Testis (tissue), 2 donors: ENCODE results near the gene CRHR2.

Experiments used
- CTCF ChIP-seq, 3 experiments: fragments of 450-650 bp in 2 of 3; fragments of 200-600 bp in 1 of 3; sonication (generic) in 1 of 3; IDR thresholded peaks; one replicate each; pipeline ENCODE4 v1.5.1; 2016 to 2019; ENCODE audit warnings: antibody characterized with exemption in 3 of 3, mild to moderate bottlenecking in 2 of 3, moderate library complexity in 1 of 3
- POLR2A ChIP-seq: fragments of 450-650 bp; IDR thresholded peaks from one replicate; pipeline ENCODE4 v1.6.1; 2017; ENCODE audit warnings: antibody characterized with exemption, mild to moderate bottlenecking, moderate library complexity

- no peak for TF ChIP-seq CTCF (IDR thresholded peaks at IDR 0.05)
- TF ChIP-seq POLR2A: no peak
Measured at GRCh38 chr7:30705008-30705407, 22.8 kb upstream of the CRHR2 start.
